ENCODE results near the gene PNKD.

DNA sequence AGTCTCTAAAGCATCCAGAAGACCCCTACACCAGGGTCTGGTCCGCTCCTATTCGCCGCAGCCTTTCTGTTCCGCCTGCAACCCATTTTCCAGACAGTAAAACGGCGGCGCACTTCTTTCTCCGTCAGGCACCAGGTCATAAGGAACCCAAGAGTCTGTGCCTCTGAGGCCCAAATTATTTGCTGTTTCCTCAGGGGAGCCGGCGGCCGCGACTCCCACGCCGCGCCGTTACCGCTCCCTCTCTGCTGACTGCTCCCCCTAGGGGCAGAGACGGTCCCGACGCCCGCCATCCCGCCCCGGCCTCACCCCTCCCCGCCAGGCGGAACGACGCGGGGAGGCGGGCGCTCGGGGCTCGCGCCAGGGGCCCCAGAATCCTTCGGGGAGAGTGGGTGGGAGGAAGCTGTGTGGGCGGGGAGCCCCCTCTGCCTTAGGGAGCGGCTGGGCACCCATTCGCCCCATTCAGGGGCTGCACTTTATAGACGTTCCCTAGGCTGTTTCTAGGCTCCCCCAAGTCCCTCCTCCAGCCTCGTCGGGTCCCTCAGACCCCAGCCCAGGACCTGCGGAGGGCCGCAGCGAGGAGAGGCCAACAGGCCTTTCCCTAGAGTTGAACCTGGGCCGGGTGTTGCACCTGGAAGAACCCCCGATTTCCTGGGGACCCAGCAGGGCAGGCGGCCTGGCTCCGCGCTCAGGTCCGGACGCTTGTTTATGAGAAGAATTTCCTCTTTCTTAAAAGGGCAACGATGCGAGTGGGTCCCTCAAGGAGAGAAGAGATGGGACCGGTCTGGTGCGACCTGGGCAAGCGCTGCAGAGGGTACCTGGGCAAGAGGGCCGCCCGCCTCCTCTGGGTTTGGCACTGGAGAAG is 125.7 kb downstream of the PNKD start:
- peak; percentile 87 for TF ChIP-seq CTCF (IDR thresholded peaks at IDR 0.05)
- TF ChIP-seq SP1 (CRISPR knock-in tag; conservative IDR thresholded peaks at IDR 0.05) = peak; percentile 83
- peak; percentile 100 for TF ChIP-seq ZNF423 (CRISPR knock-in tag; IDR thresholded peaks at IDR 0.05)
- TF ChIP-seq ZNF232 (CRISPR knock-in tag; IDR thresholded peaks at IDR 0.05) = no peak
- no peak for TF ChIP-seq TP53 (CRISPR knock-in tag; IDR thresholded peaks at IDR 0.05)

Data from WTC11 (cell line).